ENCODE data around the gene PPP1R7.

DNA sequence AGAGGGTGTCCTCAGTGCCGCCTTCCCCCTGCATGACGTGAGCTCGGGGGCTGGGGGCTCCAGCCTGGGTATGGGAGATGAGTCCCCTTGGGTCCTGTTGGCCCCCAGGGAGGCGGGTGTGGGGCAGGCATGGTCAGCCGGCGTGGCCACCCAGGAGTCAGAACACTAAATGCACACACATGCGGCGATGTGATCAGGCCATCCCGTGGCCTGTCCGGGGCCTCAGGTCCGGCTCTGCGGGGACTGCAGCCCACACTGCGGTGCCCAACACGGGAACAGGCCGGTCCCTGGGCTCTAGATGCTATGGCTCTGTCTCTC, 52.0 kb downstream of the PPP1R7 start:
- TF ChIP-seq, protein P1, sequence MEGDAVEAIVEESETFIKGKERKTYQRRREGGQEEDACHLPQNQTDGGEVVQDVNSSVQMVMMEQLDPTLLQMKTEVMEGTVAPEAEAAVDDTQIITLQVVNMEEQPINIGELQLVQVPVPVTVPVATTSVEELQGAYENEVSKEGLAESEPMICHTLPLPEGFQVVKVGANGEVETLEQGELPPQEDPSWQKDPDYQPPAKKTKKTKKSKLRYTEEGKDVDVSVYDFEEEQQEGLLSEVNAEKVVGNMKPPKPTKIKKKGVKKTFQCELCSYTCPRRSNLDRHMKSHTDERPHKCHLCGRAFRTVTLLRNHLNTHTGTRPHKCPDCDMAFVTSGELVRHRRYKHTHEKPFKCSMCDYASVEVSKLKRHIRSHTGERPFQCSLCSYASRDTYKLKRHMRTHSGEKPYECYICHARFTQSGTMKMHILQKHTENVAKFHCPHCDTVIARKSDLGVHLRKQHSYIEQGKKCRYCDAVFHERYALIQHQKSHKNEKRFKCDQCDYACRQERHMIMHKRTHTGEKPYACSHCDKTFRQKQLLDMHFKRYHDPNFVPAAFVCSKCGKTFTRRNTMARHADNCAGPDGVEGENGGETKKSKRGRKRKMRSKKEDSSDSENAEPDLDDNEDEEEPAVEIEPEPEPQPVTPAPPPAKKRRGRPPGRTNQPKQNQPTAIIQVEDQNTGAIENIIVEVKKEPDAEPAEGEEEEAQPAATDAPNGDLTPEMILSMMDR (IDR thresholded peaks at IDR 0.05) = no peak
- no peak for TF ChIP-seq POLR2A (IDR thresholded peaks at IDR 0.05)
